Hepatocyte (in vitro differentiated cells): ENCODE measurements around the gene ARMH4.

Experiments
- EZH2 ChIP-seq: fragments of 200-600 bp; sonication (generic); IDR thresholded peaks from 2 replicates; pipeline ENCODE4 v1.6.1; 2016; ENCODE audit warnings: antibody characterized with exemption, mild to moderate bottlenecking, borderline replicate concordance
- EZH2phosphoT487 ChIP-seq: fragments of 200-600 bp; sonication (generic); IDR thresholded peaks from one replicate; pipeline ENCODE4 v1.6.1; 2018; ENCODE audit warnings: antibody characterized with exemption, mild to moderate bottlenecking, low read depth, moderate library complexity; ENCODE audit not compliant: unreplicated experiment, severe bottlenecking
- TF ChIP-seq, protein P1 (sequence below): fragments of 200-600 bp; sonication (generic); IDR thresholded peaks from 2 replicates; pipeline ENCODE4 v1.5.1; 2016; ENCODE audit warnings: antibody characterized with exemption, mild to moderate bottlenecking; ENCODE audit not compliant: poor library complexity

- TF ChIP-seq, protein P1, sequence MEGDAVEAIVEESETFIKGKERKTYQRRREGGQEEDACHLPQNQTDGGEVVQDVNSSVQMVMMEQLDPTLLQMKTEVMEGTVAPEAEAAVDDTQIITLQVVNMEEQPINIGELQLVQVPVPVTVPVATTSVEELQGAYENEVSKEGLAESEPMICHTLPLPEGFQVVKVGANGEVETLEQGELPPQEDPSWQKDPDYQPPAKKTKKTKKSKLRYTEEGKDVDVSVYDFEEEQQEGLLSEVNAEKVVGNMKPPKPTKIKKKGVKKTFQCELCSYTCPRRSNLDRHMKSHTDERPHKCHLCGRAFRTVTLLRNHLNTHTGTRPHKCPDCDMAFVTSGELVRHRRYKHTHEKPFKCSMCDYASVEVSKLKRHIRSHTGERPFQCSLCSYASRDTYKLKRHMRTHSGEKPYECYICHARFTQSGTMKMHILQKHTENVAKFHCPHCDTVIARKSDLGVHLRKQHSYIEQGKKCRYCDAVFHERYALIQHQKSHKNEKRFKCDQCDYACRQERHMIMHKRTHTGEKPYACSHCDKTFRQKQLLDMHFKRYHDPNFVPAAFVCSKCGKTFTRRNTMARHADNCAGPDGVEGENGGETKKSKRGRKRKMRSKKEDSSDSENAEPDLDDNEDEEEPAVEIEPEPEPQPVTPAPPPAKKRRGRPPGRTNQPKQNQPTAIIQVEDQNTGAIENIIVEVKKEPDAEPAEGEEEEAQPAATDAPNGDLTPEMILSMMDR: no peak
- TF ChIP-seq EZH2phosphoT487 (no peak), EZH2 (no peak)
Observed at GRCh38 chr14:57999471-57999870, 152.5 kb downstream of the ARMH4 start.
